LNCaP clone FGC (cell line): ENCODE measurements around the gene POU3F1.
A peak's percentile ranks its signal among the peaks of the same experiment; 100 is the strongest.
"Not testable (repeated sequence)": the region's sequence is repeated elsewhere in the genome, so short reads cannot be mapped to it uniquely, and the experiment has no call there.

Experiments
- DNase-seq: peaks from one replicate; pipeline ENCODE4 v3.0.0-alpha.2; 2011; ENCODE audit warnings: low read depth
- H3K4me3 ChIP-seq: 2 replicates; pipeline ENCODE4 v1.5.1; 2011; ENCODE audit warnings: mild to moderate bottlenecking, low read depth, low read length, control low read depth
- TF ChIP-seq, protein P1 (sequence below): IDR thresholded peaks from 2 replicates; pipeline ENCODE4 v1.5.1; 2012; ENCODE audit warnings: mild to moderate bottlenecking; ENCODE audit not compliant: control insufficient read depth, insufficient read depth; ENCODE audit errors: extremely low read depth

POU3F1 gene

DNA sequence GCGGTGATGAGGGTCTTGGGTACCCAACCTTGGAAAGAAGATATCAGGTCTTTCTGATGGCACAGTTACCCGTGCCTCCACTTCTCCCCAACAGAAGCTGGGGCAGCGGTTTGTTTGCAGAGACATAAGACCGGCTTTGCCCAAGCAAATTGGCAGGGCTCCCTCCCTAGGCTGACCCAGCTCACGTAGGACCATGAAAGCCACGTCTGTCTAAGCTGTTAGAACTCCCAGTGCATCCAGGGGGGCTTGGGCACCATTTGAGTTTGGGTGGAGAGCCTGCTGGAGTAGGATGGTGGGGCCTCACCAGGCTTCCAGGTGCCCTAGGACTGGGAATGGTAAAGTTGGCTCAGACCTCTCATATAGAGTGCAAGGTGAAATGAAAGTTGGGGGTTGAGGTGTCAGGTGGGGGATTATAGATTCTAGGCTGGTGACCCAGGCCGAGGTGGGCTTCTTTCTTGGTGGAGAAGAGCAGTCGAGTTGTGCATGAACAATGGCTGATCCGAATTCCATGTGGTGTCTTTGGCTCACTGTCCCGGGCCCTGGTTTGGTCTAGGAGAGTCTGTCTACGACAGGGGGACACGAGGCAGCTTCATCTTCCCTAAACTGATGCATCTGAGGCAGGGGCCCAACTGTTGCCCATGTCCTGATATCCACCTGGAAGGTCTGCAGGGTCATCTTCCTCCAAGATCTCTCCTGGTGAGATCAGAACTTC, 3.4 kb downstream of the POU3F1 start:
- H3K4me3 ChIP-seq: no peak overlapping the region
- no peak for DNase-seq
- TF ChIP-seq, protein P1, sequence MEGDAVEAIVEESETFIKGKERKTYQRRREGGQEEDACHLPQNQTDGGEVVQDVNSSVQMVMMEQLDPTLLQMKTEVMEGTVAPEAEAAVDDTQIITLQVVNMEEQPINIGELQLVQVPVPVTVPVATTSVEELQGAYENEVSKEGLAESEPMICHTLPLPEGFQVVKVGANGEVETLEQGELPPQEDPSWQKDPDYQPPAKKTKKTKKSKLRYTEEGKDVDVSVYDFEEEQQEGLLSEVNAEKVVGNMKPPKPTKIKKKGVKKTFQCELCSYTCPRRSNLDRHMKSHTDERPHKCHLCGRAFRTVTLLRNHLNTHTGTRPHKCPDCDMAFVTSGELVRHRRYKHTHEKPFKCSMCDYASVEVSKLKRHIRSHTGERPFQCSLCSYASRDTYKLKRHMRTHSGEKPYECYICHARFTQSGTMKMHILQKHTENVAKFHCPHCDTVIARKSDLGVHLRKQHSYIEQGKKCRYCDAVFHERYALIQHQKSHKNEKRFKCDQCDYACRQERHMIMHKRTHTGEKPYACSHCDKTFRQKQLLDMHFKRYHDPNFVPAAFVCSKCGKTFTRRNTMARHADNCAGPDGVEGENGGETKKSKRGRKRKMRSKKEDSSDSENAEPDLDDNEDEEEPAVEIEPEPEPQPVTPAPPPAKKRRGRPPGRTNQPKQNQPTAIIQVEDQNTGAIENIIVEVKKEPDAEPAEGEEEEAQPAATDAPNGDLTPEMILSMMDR: no peak

DNA sequence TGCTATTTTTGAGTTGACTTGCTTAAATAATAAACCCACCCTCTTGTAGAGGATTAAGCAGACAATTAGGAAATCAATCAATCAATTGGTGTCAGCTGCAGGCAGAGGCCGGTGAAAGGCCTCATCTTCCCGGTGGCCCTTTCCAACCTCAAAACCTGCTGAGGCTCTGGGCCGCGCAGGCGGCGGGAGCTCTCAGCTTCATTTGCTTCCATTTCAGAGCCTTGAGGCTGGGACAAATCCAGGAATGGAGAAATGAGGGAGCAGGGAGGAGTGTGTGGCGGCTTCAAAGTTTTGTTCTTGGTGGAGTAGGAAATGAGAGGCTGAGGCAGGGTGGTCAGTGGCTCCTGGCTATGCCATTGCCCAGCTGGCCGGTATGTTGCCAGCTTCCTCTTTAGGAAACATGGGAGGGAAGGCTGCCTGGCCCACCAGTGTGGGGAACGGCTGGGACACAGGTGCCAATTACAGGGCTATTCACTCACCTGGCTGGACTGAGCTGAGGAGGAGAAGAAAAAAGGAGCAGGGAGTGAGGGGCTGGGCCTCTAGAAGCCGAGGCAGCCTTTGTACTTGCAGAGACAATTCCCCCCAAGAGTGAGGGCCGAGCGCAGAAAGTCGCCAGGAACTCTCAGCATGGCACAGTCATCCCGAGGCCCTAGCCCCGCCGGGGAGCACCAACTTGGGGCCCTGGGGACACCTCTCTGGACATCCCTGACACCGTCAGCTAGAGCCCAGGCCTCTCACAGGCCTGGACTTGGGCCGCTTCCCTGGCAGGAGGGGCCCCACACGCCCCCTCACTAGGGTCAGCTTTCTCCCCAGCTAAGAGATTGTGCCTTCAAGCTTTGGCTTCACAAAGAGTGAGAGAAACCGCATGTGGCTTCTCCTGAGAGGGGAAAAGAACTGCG, 4.4 kb downstream of the POU3F1 start:
- no peak overlapping the region for H3K4me3 ChIP-seq
- TF ChIP-seq, protein P1: no peak
- DNase-seq: no peak

DNA sequence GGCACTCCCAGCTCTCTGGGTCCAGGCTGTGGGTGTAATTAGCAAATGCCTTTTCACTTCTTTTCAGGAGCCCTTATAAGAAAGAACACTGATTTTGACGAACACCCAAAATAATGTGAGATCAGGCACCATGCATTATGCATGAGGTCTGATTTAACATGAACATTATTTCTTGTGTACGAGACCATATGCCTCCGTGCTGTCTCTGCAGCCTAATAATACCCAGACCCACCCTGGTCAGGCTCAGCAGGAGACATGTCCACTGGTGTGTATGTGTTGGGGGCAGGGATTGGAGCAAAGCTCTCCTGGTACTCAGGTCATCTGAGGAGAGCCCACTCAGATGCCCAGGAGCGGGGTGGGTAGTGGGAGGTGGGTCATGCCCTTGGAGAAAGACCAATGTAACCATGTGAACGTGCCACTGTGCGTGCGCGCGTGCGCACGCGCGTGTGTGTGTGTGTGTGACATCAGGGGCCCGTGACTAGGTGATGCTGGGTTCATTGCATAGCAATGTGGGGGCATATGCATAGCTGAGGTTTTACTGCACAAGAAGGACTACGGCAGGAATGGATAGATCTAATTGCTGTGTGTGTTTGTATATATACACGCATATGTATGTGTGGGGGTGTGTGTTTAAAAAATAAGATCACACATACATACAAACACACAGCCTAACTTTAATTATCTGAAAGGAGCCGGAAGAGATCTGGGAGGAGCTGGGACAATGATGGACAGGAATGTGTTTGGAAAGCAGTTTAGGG, 7.1 kb downstream of the POU3F1 start:
- H3K4me3 ChIP-seq: no peak overlapping the region
- TF ChIP-seq, protein P1: no peak
- no peak for DNase-seq

DNA sequence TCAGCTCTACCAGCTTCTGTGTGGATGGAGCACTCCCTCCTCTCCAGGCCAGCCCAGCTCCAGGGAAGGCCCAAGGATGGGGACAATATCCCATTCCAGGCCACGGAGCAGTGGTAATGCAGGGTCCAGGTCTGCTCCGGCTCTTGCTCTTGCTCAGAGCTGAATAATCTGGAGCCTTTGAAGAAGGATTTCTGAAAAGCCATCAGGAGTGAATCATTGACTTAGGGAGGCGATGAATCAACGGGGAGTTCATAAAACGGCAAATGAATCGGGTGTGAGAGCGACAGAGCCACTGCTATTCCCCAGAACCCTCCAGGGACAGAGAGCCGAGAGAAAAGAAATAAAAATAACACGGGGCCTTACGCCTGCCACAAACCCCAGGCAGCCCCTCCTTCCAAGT, 7.7 kb downstream of the POU3F1 start:
- TF ChIP-seq, protein P1: no peak
- no peak for DNase-seq
- no peak overlapping the region for H3K4me3 ChIP-seq

DNA sequence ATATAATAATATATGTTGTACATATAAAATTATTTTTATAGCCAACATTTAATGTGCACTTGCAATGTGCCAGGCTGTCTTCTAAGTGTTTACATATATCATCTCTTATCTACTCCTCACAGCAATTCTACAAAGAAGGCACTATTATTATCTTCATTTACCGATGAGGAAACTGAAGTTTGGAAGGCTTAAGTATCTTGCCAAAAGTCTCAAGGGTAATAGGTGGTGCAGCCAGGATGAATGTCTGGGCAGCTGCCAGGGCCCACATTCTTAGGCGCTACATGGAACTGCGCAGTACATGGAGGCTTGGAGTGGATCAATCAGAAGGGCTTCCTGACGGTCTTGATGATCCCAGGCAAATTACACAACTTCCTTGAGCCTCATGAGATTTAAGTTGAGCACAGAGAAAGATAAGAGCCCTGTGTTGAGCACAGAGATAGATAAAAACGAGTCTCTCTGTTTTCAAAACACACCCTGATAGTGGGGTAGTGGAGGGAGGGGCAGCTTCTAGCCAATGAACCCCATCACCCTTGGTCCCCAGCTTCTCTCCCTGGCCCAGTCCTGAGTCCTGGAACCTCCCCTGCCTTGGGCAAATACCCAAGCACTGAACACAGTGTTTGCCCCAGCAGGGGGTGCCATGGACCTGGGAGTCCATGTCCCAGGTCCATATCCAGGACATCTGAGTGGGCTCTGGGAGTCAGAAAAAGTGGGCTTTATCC, 9.2 kb downstream of the POU3F1 start:
- DNase-seq: no peak
- no peak overlapping the region for H3K4me3 ChIP-seq
- TF ChIP-seq, protein P1: peak; percentile 57

DNA sequence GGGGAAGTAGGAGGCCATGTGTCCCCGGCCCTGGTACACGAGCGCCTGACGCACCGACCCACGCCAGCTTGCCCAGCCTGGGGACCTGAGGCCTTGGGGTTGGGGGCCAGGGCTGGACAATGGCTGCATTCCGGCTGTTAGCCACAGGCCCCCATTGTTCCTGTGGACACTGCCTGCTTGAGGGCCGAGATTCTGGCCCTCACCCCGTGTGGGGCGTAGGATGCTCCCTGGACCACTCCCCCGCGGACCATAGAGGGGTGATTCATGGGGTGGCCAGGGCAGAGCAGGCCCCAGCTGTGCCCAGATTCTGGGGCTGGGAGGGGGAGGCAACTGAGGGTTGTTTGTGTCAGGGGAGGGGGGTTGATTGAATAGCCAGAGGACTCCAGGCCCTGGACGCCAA, 11.7 kb downstream of the POU3F1 start:
- no peak for DNase-seq
- H3K4me3 ChIP-seq: no peak overlapping the region
- TF ChIP-seq, protein P1: no peak

DNA sequence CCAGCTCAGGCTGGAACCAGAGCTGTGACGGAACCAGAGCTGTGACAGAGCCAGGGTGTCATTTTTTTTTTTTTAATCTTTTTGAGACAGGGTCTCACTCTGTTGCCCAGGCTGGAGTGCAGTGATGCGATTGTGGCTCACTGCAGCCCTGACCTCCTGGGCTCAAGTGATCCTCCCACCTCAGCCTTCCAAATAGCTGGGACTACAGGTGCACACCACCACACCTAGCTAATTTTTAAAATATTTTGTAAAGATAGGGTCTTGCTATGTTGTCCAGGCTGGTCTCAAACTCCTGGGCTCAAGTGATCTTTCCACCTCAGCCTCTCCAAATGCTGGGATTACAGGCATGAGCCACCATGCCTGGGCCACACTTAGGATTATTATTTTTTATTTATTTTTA, 13.6 kb downstream of the POU3F1 start:
- H3K4me3 ChIP-seq, DNase-seq: not testable (repeated sequence)
